Measurements from ENCODE around the gene NCK1.

DNA sequence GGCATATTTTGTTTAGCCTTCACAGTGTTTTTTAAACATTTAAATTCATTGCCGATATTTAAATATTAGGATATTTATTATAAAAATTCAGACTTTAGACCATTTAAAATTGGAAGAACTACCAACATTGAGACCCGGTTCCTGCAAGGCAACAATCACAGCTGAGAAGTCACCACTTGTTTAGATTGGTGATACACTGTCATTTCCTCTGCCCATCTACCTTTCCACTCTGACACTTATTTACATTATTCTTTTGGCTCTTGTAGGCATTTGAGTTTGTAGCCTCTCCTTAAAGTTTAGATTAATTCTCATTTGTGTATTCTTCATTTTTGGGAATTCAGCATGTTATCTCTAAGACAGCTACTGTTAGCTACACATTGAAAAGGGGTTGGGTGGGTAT lies 85.5 kb downstream of the NCK1 start:
- TF ChIP-seq POLR2AphosphoS5 (IDR thresholded peaks at IDR 0.05; ENCODE audit: low read depth, low read length) (no peak), SIN3A (IDR thresholded peaks at IDR 0.05; ENCODE audit: borderline replicate concordance, insufficient read depth, low read length) (no peak), TAF1 (IDR thresholded peaks at IDR 0.05; ENCODE audit: borderline replicate concordance, insufficient read depth, low read length) (no peak)
- TF ChIP-seq, protein P1, sequence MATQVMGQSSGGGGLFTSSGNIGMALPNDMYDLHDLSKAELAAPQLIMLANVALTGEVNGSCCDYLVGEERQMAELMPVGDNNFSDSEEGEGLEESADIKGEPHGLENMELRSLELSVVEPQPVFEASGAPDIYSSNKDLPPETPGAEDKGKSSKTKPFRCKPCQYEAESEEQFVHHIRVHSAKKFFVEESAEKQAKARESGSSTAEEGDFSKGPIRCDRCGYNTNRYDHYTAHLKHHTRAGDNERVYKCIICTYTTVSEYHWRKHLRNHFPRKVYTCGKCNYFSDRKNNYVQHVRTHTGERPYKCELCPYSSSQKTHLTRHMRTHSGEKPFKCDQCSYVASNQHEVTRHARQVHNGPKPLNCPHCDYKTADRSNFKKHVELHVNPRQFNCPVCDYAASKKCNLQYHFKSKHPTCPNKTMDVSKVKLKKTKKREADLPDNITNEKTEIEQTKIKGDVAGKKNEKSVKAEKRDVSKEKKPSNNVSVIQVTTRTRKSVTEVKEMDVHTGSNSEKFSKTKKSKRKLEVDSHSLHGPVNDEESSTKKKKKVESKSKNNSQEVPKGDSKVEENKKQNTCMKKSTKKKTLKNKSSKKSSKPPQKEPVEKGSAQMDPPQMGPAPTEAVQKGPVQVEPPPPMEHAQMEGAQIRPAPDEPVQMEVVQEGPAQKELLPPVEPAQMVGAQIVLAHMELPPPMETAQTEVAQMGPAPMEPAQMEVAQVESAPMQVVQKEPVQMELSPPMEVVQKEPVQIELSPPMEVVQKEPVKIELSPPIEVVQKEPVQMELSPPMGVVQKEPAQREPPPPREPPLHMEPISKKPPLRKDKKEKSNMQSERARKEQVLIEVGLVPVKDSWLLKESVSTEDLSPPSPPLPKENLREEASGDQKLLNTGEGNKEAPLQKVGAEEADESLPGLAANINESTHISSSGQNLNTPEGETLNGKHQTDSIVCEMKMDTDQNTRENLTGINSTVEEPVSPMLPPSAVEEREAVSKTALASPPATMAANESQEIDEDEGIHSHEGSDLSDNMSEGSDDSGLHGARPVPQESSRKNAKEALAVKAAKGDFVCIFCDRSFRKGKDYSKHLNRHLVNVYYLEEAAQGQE (IDR thresholded peaks at IDR 0.05; ENCODE audit: insufficient read depth in 1 of 2, low read depth in 2 of 2, low read length in 2 of 2) = no peak
